Hypothalamus (tissue), 51 donors: ENCODE results near the gene ARHGEF33.

Source experiments
- DNase-seq, 51 donors: peaks; one replicate each; lab custom pipeline; 2025; lab: John Stamatoyannopoulos, UW

The ARHGEF33 gene

DNA sequence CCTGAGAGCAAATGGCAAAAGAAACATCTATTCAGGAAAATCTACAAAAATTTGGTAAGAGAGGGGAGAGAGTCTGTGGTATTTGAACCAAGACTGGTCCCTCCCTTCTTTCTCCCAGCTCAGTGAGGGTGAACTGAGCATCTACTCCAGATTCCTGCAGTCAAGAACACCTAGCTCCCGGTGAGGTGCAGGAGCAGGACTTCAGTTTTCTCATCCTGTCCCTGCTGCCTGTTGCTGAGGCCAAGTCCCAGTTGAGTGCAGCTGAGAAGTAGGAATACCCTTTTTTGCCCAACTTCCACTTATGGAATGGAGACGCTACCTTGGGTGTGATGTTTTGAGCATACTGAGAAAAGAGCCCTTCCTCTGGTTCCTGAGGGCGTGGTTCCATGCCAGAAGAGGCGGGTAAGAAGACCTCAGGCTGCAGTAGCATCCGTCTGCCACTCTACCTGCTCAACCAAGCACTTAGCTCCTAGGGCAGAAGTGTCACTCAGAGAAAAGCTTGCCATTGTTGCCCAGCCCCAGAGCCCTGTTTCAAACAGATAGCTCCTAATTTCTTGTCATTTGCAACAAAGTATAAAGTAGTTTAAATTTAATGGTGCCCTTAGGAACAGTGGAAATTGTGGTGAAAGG is 118.3 kb downstream of the ARHGEF33 start:
- DNase-seq: no peak

- DNase-seq: no peak
Measured at GRCh38 chr2:39008665-39009064, 119.0 kb downstream of the ARHGEF33 start.

- DNase-seq: no peak
Measured at GRCh38 chr2:39013871-39014270, 124.2 kb downstream of the ARHGEF33 start.

GRCh38 chr2:39015424-39015823 is 125.7 kb downstream of the ARHGEF33 start:
- no peak for DNase-seq

DNA sequence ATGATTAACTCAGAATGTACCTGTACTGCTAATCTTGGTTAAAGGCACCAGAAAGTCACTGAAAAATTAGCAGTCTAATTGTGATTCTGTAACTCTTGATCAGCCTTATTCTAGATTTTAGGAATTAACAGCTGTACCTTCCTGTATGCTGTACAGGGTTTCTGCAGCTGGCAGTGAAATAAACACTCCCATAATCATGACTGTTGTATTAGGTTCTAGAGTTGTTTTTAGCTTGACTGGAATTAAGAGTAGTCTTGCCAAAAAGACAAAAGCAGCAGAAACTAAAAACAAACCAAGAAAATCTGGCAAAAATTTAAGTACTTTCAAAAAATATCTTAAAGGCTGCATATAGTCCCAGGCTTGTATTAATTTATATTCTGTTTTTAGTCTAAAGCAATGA is 127.7 kb downstream of the ARHGEF33 start:
- no peak for DNase-seq

GRCh38 chr2:39018638-39019037 is 129.0 kb downstream of the ARHGEF33 start:
- DNase-seq: no peak

GRCh38 chr2:39020383-39020782 is 130.7 kb downstream of the ARHGEF33 start:
- no peak for DNase-seq

- no peak for DNase-seq
Measured at GRCh38 chr2:39022642-39023235, 133.1 kb downstream of the ARHGEF33 start.

DNA sequence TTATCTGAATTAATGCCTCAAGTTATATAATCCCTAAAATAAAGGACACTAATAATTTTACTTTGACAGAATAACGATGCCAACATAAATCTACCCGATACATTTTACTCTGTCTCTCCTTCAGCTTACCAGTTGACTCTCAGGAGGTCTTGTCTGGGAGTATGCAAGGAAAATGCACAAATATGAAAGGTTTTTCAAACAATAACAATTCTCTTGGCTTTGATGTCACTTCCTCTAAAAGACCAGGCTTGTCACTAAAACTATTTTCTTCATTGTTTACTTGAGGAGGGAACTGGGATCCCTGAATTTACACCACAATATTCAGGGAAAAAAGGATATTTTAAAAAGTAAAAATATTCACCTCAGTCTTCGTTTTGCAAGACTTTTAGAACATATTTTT is 134.0 kb downstream of the ARHGEF33 start:
- no peak for DNase-seq

GRCh38 chr2:39024833-39025232 is 135.2 kb downstream of the ARHGEF33 start:
- no peak for DNase-seq
